Cortex of kidney (tissue), 1 donor: ENCODE measurements around the gene LILRA5.
"Not testable (repeated sequence)": the region's sequence is repeated elsewhere in the genome, so short reads cannot be mapped to it uniquely, and the experiment has no call there.

ENCODE experiments used
- DNase-seq: peaks from one replicate; lab custom pipeline; 2025; lab: John Stamatoyannopoulos, UW

The LILRA5 gene

GRCh38 chr19:54302257-54302656 is 10.7 kb downstream of the LILRA5 start:
- no peak for DNase-seq

DNA sequence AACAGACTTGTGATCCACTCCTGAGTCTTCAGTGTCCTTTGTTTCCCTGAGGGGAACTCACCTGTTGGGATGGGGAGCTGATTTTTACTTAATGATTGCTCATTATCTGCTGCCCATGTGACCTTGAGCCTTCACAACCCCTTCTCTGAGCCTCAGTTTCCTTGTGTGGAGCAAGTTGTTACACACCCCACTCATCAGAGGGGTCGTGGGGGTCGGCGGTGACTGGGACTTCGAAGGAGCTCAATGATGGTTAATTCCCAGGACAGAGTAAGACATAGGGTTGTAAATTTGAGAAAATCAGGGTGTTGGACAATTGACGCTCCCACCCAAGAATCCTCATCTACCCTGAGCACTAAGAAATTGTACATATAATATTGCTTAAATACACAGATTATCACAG is 13.5 kb downstream of the LILRA5 start:
- DNase-seq, result no peak

- no peak for DNase-seq
Measured at GRCh38 chr19:54299126-54299498, 13.9 kb downstream of the LILRA5 start.

DNA sequence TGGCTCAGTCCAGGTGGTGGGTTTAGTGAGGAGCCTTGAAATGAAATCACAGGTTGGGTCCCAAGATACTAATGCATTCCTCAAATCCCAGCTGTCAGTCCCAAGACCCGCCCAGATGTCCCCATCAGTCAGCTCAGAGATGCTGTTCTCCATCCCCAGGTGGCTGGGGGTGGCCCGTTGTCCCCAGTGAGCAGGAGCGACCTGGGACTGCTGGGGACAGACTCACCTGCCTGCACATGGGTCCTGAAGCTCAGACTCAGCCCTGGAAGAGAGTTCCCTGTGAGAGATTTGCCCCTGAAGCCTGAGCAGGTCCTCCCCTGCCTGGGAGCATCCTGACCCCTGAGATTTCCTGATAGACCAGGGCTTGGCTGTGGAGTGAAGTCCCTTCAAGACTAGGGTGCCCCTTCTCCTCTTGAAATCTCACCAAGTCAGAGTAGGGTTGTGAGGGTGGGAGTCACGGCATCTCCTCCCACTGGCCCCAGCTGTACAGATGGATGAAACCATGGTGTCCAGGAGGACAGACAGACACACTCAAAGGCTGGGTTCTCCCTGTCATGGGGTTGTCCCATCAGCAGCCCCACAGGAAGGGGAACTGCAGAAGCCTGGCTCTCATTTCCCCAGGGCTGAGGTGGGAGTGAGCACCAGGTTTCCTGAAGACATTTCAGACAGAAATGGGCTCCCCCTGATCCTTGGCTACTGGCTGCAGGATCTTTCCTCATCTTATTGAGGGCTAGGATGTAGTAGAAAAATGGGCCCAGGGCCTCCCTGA is 14.4 kb downstream of the LILRA5 start:
- DNase-seq, result no peak

DNA sequence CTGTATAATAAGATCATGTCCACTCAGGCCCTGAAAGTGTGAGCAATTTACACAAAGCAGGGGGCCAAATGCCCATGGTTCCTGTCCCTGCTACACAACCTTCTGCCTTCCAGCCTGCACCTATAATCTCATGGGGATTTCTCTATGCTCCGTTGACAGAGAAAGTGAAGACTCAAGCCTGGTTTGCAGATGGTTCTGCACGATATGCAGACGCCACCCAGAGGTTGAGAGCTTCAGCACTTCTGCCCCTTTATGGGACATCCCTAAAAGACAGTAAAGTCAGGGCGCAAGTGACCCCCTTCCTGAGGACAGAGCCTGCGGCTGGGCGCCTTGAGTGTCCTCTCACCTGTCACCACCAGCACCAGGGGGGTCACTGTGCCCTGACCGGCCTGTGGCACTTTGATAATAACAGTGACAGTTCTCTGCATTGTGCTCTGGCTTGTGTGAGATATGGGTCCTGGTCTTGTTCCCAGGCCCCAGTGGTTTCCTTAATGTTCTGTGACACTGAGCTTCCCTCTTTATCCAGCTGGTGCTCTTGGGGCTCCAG is 15.1 kb downstream of the LILRA5 start:
- no peak for DNase-seq

DNA sequence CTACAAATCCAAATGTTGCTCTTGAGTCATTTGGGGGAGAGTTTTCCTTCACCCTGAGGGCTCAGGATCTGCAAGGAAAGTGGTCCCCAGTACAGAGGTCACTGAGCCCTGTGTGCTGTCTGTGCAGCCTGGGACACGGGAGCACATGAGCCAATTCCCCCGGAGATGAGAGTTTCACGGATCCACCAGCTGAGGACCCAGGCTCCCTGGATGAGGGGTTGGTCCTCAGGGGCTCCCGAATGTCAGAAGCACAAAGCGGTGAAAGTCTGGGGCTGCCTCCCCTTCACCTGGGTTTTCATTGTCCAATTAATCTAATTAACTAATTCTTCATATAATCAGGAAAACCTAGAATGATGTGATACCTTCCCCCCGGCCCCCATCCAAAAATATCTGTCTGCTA is 18.4 kb downstream of the LILRA5 start:
- DNase-seq, result no peak

DNA sequence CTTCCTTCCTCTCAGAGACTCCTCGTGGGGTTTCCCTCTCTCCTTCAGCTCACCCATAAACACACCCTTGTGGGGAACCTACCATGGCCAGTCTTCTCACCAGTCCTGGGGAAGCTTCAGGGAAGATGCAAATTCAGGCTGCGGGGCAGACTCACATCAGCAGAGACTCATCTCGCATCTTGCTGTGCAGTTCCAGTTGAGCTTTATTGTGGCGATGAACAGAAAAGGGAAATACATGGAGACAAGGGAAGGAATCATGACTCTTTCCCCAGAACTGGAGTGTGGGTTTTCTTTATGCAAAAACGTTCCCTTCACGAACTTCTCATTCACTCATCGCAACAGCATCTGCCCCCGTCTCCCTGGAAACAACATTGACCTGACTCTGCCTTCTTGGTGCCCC is 23.8 kb downstream of the LILRA5 start:
- not testable (repeated sequence) for DNase-seq

DNA sequence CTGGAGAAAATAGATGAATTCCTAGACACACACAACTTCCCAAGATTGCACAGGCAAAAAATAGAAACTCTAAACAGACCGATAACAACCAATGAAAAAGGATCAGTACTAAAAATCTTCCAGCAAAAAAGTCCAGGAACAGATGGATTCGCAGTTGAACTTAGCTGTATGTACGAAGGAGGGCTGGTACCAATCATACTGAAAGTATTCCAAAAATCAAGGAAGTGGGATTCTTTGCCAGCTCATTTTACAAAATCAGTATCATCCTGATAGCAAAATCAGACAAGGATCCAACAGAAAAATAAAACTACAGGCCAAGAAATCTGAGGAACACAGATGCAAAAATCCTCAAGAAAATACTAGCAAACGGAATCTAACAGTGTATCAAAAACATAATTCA is 25.5 kb downstream of the LILRA5 start:
- no peak for DNase-seq

DNA sequence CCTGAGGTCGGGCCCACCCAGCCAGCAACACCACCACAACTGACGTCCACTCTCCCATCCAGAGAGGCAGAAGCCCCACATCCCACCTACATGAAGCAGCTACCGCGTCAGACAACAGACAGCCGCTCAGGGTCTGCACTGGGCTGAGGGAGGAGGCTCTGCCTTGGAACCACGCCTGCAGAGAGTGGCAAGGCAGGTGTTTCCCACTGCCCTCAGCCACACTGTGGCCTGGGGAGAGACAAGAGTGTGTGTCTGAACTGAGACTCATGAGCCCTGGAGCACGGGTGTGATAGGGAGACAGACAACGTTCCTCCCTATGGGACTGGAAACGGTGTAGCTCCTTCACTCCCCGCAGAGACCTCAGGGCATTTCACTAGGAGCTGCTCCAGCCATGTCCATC is 26.7 kb downstream of the LILRA5 start:
- not testable (repeated sequence) for DNase-seq

GRCh38 chr19:54285427-54286056 is 27.4 kb downstream of the LILRA5 start:
- DNase-seq, result not testable (repeated sequence)

- DNase-seq, result no peak
Measured at GRCh38 chr19:54282686-54283470, 30.1 kb downstream of the LILRA5 start.

DNA sequence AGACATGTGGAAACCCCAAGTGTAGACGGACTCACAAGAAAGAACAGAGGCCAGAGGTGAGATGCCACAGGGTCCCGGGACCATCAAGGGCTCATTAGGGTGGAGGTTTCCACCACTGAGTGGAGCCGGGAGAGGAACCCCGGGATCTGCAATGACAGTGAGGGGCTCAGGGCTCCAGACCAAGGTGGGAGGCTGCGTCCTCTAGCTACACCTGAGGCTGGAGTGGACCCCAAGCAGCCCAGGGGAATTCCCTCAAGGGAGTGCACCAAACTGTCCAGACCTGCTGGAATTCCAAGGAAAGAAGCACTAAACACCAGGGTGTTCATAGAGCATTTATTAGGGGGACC is 31.3 kb downstream of the LILRA5 start:
- DNase-seq, result not testable (repeated sequence)

GRCh38 chr19:54281007-54281728 is 31.8 kb downstream of the LILRA5 start, which contains the start of gene LILRB2:
TSS of gene LILRB2 (minus strand) at chr19:54281110. CDS start at chr19:54280496, 614 bp downstream.
- DNase-seq, result no peak

GRCh38 chr19:54280441-54280840 is 32.5 kb downstream of the LILRA5 start:
- not testable (repeated sequence) for DNase-seq

DNA sequence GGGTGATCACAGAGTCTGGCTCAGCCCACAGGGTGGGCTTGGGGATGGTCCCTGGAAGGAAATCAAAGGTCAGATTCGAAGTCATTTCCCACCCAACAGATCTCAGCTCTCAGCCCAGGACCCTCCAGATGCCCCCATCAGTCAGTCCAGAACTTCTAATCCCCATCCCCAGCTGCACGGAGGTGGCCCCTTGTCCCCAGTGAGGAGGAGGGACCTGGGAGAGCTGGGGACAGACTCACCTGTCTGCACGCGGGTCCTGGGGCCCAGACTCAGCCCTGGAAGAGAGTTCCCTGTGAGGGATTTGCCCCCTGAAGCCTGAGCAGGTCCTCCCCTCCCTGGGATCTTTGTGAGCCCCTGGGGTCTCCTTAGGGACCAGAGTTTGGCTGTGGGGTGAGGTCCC is 32.9 kb downstream of the LILRA5 start:
- not testable (repeated sequence) for DNase-seq

DNA sequence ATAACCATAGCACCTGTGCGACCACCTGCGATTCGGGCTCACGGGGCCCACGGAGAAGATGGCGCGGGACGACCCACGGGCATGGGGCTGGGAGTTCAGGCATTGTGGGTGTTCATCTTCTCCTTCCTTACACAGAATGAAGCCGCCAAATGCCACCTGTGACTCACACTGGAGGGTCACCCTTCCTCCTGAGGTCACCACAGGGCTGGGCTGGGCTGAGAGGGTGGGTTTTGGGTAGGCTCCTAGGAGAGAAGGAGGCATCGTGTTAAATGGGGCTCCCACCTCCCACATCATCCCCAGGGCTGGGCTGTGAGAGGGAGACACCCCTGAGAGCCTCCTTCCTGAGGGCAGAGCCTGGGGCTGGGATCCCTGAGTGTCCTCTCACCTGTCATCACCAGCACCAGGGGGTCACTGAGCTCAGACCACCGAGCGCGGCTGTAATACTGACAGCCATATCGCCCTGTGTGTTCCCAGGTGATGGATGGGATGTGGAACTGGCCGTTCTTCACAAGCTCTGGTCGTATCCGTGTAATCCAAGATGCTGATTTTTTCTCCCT is 33.5 kb downstream of the LILRA5 start:
- DNase-seq, result no peak

- not testable (repeated sequence) for DNase-seq
Measured at GRCh38 chr19:54278571-54279195, 34.3 kb downstream of the LILRA5 start.

DNA sequence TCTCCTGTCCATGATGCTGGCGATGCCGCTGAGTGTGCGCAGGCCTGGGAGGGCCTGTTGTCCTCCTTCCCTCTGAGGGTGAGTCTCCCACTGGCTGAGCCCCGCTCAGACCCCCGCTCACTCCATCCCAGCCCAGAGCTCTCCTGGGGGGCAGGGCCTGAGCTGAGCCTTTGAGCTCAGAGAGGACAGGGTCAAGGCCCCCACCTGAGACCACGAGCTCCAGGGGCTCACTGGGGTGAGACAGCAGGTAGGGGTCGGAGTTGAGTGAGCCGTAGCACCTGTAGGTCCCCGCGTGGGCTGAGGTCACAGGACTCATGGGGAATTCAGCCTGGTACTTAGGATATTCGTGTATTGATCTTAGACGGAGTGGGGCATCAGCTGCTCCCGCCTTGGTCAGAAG is 34.9 kb downstream of the LILRA5 start:
- DNase-seq, result not testable (repeated sequence)

DNA sequence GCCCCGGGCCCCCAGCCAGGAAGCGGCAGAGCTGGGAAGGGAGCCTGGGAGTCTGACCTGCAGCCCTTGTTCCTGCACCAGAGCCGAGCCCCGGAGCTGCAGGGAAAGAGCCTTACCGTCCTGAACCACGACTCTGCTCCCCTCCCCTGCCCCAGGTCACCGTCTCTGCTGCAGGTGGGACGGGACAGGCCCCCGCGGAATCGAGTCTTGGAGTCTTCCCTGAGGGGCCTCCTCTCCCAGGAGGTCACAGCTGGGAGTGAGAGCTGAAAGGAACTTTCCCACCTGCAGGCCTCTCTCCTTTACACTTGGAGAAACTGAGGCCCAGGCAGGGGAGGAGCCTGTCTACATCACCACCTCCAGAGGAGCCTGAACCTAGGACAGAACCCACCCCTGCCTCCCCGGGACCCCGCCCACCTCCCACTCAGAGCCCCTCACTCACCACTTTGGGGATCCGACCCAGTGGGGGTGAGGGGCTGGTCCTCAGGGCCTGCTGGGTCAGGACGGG is 35.8 kb downstream of the LILRA5 start:
- not testable (repeated sequence) for DNase-seq

- DNase-seq, result no peak
Measured at GRCh38 chr19:54275951-54276350, 37.0 kb downstream of the LILRA5 start.

DNA sequence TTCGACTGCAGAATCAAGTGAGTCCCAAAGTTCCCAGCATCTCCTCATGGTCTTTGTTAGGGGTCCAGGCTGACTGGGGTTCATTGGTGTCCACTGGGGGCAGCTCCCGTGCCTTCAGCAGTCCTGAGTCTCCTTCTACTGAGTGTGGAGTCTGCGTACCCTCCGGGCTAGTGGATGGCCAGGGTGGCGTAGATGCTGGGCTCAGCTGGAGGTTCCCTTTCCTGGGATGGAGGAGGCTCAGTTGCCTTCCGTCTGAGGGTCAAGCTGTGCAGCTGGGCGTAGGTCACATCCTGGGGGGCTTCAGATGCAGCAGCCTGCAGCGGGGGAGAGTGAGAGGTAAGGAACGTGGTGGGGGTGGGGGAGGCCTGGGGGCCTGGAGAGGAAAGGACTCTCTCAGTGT is 38.5 kb downstream of the LILRA5 start:
- DNase-seq, result not testable (repeated sequence)
